NCI-H460 (cell line): ENCODE measurements around the gene HOXB9. TPM values are rescaled to one million over a fixed set of nuclear protein-coding genes. Genes with fewer than 3 reads are reported as not detected.

Experiments used
- DNase-seq: peaks from one replicate; pipeline ENCODE4 v3.0.0-alpha.2; 2016; ENCODE audit warnings: low read depth; ENCODE audit errors: extremely low read depth
- total RNA-seq: library from RNA; depleted of rRNA; stranded (reverse); fragments of >200 nt; shearing (Covaris generic); gene quantifications from 2 replicates; pipeline ENCODE4 v1.2.3, GENCODE V29; 2014

The HOXB9 gene
- total RNA-seq, 1 experiment from 2014 or later = 24.7 TPM

DNA sequence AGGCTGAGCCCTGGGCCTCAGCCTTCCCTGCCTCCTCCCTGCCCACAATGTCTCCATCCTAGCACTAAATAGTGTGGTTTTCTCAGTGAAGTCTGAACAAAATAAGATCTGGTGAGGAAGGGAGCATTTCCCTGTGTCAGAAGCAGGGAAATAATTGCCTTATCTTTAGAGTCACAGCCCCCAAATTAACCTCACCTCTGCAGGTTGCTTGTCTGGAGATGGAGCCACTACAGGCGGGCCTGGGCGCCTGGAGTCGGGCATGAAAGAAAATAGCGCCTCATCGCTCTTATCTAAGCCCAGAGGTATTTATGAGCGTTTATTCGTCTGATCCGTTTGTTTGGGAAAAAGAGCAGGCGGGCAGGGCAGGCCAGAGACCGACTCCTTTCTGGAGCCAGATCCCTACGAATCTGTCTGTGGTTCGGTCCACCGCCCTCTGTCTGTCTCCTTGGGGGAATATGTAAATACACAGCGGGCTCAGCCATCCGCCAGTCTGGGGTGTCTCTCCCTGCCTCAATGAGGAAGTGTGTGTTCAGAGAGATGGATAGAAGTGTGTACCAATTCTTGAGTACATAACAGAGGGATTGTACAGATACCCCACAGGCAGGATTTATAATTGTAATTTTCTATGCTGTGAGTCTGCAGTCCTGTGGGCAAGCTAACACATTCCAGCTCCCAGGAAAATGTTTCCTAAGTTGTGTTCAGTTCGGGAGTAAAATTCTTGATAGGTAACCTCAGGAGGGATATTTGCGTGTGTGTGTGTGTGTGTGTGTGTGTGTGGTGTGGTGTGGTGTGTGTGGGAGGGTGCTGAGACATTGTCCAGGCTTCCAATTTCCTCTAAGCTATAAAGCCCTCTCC, 25.7 kb downstream of the HOXB9 start:
- DNase-seq = no peak

GRCh38 chr17:48599354-48599753, 26.8 kb downstream of the HOXB9 start:
- no peak for DNase-seq

GRCh38 chr17:48598736-48599135, 27.4 kb downstream of the HOXB9 start:
- DNase-seq = no peak

- DNase-seq = no peak
These were observed 28.2 kb downstream of the HOXB9 start for GRCh38 chr17:48597778-48598631.

DNA sequence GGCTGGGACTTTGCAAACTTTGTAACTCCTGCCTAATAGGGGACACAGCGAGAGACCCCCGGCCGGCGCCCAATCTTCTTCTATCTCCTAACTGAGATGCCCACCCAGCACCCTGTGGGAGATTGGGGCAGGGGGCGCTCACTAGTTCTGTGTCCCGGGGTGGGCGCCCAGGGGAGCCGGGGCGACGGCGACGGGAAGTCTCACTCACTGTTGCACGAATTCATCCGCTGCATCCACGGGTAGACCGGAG, 28.7 kb downstream of the HOXB9 start:
- DNase-seq = no peak

DNA sequence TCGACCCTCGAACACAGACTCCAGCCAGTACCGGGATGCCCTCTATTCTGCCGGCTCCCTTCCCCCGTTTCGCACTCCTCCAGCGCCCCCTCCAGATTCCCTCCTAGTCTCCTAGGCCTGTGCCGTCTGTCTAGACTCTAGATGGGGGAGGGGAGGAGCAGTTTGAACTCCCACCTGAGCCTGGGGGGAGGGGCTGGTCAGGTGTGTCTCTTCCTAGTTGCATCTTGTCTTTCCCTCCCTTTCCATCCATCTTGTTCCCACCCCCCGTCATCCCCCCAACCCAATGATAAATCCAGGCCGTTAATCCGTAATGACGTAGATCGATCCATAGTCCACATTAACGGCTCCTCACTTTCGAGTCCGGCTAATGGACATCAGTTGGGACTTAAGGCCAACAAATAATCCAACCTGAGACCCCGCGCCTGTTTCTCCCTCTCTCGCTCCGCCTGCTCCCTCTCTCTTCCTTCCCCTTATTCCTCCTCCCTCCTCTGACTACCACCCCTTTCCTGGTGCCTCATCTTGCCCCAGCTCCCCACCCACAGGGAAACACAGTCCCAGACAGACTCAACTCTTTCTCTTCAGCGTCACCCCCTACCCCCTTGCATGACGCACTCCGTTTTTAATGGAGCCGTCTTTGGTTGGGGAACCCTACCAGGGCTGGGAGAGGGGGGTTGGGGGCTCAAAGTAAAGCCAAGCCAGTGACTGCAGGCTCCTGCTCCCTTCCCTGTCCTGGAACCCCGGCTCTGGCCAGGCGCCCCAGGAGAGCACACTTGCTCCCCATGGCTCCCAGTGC, 29.2 kb downstream of the HOXB9 start:
- DNase-seq = no peak

- no peak for DNase-seq
These were observed 30.0 kb downstream of the HOXB9 start for GRCh38 chr17:48596000-48596734.

DNA sequence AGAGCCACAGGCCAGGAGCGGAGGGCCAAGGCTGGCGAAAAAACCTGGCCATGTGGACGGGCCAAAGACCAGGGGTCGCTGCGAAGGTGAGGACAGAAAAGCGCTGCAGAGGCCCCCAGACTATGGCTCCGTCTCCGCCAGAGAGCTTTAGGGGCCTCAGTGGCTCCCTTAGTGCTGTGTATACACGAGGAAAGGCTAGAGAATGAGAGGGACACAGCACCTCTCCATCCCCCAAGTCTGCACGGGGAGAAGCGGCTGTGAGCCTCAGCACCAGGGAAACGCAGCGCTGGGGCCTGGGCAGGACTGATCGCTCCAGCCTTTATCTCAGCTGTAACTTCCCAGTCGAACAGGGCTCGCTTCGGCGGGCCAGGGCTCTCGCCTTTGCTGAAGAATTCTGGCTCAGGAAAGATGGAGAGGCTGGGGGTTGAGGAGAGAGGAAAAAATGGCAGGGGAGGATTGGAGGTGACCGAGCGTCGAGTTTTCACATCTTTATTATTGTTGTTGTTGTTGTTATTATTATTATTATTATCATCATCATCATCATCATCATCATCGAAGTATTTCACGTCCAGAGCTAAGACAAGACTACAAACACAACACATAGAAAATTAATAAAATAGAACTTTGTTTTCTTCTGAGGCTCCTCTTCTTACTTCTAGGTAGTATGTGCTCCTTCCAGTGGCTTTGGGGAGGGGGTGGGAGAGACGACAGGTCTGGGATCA, 30.7 kb downstream of the HOXB9 start:
- no peak for DNase-seq

- no peak for DNase-seq
These were observed 31.4 kb downstream of the HOXB9 start for GRCh38 chr17:48594538-48595277.

DNA sequence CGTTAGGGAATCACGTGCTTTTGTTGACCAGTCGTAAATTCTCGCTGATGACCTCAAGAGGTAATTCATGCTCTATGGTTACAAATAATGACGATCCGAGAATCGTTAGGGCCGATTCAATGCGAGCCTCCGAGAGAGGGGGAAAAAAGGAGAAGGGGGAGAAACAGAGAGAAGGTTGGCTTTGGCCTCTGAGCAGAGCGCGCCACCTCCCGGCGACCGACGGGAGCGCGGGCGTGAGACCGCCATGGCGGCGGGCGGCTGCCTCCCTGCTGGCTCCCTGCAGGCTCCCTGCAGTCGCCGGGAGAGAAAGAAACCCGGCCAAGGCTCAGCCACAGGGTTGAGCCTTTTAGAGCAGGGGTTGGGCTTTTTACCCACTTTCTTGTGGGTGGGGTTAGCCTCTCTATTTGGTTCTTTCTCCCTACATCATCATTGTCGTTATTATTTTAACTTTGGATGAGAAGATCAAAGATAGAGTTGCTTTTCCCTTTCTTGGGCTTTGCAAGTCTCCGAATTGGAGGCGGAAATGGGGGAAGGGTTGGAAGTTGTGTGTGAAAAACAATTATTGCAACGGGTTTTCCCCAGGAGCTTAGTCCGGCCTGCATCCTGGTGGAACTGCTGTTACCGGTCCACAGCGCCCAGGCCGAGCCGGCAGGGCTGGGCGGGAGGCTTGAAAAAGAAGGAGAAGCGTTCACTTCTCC, 32.2 kb downstream of the HOXB9 start:
- DNase-seq = no peak

DNA sequence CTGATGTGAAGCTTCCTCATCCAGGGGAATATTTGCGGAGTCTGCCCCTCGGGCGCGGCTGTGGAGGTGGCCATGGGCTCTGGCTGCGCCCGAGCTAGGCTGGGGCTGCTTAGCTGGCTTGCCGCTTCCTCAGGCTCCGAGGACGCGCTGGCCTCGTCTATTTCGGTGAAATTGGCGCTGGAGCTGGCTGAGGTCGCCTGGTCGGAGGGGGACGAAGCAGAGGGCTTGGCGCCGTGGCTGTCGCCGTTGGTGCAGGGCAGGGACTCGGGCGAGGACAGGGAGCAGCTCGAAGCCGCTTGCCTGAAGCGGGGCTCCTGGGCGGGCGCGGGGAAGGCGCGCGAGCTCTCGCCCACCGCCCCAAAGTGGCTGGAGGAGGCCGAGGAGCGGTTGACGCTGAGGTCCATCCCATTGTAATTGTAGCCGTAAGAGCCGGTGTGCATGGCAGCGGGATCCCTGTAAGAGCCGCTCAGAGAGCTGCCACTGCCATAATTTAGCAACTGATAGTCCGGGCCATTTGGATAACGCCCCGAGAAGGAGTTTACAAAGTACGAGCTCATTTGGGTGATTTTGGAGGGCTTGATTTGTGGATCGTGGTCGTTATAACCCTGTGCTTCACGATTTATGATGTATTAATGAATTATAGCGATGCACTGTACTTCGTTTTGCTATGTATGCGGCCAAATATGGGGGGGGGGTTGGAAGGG, 32.9 kb downstream of the HOXB9 start, which contains the start of gene HOXB5:
Gene HOXB5 (minus strand): TSS at position 654 of the 704 bp plus-strand sequence. CDS start 97 bp downstream, at position 557.
- no peak for DNase-seq

DNA sequence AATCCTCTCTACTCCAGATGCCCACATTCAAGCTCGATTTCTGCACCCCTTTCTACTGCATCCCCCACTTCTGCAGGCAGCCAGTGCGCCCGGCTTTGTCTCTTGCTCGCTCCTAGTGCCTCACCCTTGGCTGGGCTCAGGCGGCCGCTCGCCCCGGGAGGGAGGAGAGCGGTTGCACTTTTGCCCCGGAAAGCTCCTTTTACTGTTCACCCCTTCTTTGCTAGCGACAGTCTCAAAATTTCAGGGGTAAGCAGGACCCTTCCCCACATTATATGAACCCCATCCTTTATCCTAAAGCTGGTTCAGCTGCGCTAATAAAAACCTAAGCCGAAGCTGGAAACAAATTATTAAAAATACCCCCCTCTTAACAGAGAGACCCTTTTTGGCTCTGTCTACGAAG, 33.6 kb downstream of the HOXB9 start:
- DNase-seq = no peak

GRCh38 chr17:48592057-48592514, 34.1 kb downstream of the HOXB9 start:
- DNase-seq = no peak

DNA sequence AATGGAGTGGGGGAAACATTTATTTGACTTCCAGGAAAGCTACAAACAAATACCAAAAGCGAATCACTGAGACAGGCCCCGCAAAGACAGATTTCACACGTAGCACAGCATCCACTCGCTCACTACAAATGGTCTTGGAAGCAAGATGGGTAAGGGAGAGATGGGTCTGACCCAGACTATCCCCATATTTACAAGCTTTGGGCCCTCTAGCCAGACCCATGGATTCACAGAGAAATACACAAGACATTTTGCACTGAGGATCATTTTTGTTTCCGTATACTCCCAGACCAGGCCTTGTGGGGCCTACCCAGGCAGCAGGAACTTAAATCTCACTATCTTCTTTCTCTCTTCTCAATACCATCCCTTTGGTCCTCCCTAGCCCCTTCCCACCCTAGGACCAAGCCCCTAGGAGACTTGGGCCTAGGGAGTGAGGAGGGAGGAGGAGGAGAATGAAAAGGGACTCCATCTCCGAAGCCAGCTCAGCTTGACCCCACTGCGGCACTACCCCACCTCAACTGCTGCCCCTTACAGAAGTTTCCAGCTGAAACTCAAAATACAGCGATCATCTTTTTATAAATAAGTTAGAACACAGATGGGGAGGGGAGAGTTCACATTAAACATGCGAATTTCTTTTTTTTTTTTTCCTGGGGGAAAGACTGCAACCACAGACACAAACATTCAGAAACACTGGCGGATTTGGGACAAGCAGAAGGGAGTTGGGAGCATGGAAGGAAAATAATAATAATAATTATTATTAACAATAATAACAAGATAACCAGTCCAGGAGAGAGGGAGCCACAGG, 34.7 kb downstream of the HOXB9 start:
- no peak for DNase-seq

DNA sequence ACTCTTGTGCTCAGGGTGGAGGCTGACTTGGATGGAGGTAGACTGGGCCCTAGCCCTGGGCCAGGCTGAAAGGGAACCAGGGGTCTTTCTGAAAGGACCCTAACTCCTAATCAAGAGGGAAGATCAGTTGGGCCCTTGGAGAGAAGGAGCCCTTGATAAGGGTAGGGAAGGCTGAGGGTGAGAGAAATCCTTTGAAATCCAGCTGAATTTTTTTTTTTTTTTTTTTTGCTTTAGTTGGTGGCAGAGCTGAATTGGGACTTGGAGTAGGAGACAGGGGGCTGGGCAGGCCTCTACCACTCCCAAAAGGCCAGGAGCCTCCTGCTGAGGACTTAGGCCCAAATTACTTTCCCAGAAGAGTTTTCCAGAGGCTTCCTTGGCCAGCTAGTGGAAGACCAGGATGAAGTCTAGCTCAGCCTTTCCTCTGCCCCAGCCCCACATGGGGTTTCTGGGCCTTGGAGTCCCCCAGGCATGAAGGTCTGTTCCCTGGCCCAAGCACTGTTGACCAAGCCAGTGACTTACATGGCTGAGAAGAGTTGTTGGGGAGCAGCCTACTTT, 35.5 kb downstream of the HOXB9 start:
- no peak for DNase-seq

DNA sequence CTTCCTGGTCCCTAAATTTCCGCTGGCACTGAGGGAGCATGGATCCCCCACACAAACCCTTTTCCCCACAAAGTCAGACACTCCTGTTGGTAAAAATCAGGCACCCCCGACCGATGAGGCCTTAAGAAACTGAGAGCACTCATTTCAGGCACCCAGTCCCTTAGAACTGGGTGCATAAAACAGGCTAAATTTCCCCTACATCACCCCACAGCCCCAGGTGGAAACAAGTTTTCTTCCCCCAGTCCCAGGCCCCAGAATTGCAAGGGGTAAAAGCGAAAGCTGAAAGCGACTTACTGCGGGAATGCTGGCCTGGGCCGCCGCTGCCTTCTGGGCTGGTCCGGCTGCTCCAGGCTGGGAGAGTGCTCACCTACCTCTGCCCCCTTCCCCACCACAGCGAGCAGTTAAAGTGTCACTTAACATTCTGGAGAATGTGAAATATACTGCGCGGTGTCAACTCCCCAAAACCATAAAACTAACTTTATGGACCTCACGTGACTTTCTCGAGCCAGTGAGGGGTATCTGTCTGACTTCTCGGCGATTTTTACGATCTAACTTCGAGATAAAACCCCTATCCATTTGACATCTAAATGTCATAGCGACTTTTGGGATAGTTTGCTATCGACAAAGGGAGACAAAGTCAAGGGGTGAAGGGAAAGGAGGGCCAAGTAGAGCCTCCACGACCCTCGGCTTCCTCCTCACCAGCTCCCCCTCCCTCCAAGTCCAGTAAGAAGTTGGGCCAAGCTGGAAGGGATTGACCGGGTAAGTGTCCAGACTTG, 36.1 kb downstream of the HOXB9 start, which contains the start of gene HOXB3:
Gene HOXB3 (minus strand): TSS at position 411 of the 776 bp plus-strand sequence. CDS start 37,767 bp downstream, outside the sequence.
- DNase-seq = no peak
